HEK293 (cell line): ENCODE measurements around the gene ABCC11.

Experiments used
- CTCF ChIA-PET: fragments of 350-600 bp; formaldehyde crosslinking; extraction: SDS; loops from one replicate; lab custom pipeline; 2021; ENCODE audit warnings: antibody characterized with exemption; lab: Yijun Ruan, JAX
- POLR2A ChIA-PET: fragments of 300-600 bp; formaldehyde crosslinking; extraction: SDS; loops from one replicate; lab custom pipeline; 2020; ENCODE audit warnings: antibody characterized with exemption, inconsistent platforms; lab: Yijun Ruan, JAX
- H3K27ac ChIP-seq: fragments of 200-500 bp; sonication (Bioruptor generic); 2 replicates; pipeline ENCODE4 v1.5.1; 2014; ENCODE audit warnings: low read depth, low read length, control low read depth, inconsistent platforms; ENCODE audit errors: extremely low read depth
- H3K36me3 ChIP-seq, 2 experiments: fragments of 200-500 bp in 1 of 2; sonication (Bioruptor generic) in 1 of 2; 1 replicate in 1 of 2; 2 replicates in 1 of 2; pipeline ENCODE4 v1.5.1; 2014 to 2017; ENCODE audit warnings: inconsistent platforms in 2 of 2, low read length in 2 of 2; ENCODE audit not compliant: control insufficient read depth in 2 of 2, insufficient read depth in 1 of 2
- H3K4me1 ChIP-seq: fragments of 200-500 bp; sonication (Bioruptor generic); 2 replicates; pipeline ENCODE4 v1.5.1; 2014; ENCODE audit warnings: mild to moderate bottlenecking, low read length, inconsistent platforms; ENCODE audit not compliant: control insufficient read depth, insufficient read depth
- H3K4me3 ChIP-seq: 2 replicates; pipeline ENCODE4 v1.5.1; 2011; ENCODE audit warnings: low read depth, mild to moderate bottlenecking, control low read depth, low read length, moderate library complexity
- H3K9me3 ChIP-seq: fragments of 200-500 bp; sonication (Bioruptor generic); 2 replicates; pipeline ENCODE4 v1.5.1; 2014; ENCODE audit warnings: low read depth, low read length, inconsistent platforms; ENCODE audit not compliant: control insufficient read depth, insufficient read depth
- HOXA7 ChIP-seq: sonication (generic); formaldehyde crosslinking; IDR thresholded peaks from 2 replicates; pipeline ENCODE4 v1.8.1; 2022; ENCODE audit warnings: missing genetic modification reagents, borderline replicate concordance
- IKZF3 ChIP-seq: fragments of 450-650 bp; IDR thresholded peaks from 2 replicates; pipeline ENCODE4 v1.5.0; 2018; ENCODE audit warnings: missing biosample characterization, mild to moderate bottlenecking, missing genetic modification characterization, moderate library complexity
- KLF1 ChIP-seq: fragments of 450-650 bp; formaldehyde crosslinking; IDR thresholded peaks from 2 replicates; pipeline ENCODE4 v1.5.1; 2016; ENCODE audit warnings: missing biosample characterization, missing genetic modification characterization
- SETDB1 ChIP-seq: IDR thresholded peaks from one replicate; pipeline ENCODE4 v1.6.1; 2017; ENCODE audit warnings: mild to moderate bottlenecking, low read length, moderate library complexity, mixed read lengths; ENCODE audit not compliant: insufficient read length
- ZBTB17 ChIP-seq: fragments of 450-650 bp; formaldehyde crosslinking; IDR thresholded peaks from 2 replicates; pipeline ENCODE4 v1.5.1; 2016; ENCODE audit warnings: missing biosample characterization, missing genetic modification characterization
- ZFP69B ChIP-seq: fragments of 450-650 bp; formaldehyde crosslinking; IDR thresholded peaks from 2 replicates; pipeline ENCODE4 v1.5.1; 2016; ENCODE audit warnings: missing biosample characterization, missing genetic modification characterization
- ZIC2 ChIP-seq: fragments of 450-650 bp; formaldehyde crosslinking; IDR thresholded peaks from 2 replicates; pipeline ENCODE4 v1.5.1; 2016; ENCODE audit warnings: missing biosample characterization, missing genetic modification characterization
- ZNF146 ChIP-seq: fragments of 450-650 bp; formaldehyde crosslinking; IDR thresholded peaks from 2 replicates; pipeline ENCODE4 v1.5.1; 2016; ENCODE audit warnings: missing biosample characterization, missing genetic modification characterization
- ZNF24 ChIP-seq: fragments of 450-650 bp; formaldehyde crosslinking; IDR thresholded peaks from 2 replicates; pipeline ENCODE4 v1.5.1; 2016; ENCODE audit warnings: missing biosample characterization, missing genetic modification characterization
- ZNF248 ChIP-seq: fragments of 450-650 bp; formaldehyde crosslinking; IDR thresholded peaks from 2 replicates; pipeline ENCODE4 v1.5.1; 2017; ENCODE audit warnings: missing biosample characterization, missing genetic modification characterization
- ZNF341 ChIP-seq: fragments of 450-650 bp; formaldehyde crosslinking; IDR thresholded peaks from 2 replicates; pipeline ENCODE4; 2016; ENCODE audit warnings: low read depth, missing biosample characterization, missing genetic modification characterization
- ZNF354C ChIP-seq: fragments of 450-650 bp; formaldehyde crosslinking; IDR thresholded peaks from 2 replicates; pipeline ENCODE4 v1.5.1; 2016; ENCODE audit warnings: missing biosample characterization, missing genetic modification characterization, low read depth, borderline replicate concordance
- ZNF366 ChIP-seq: fragments of 450-650 bp; formaldehyde crosslinking; conservative IDR thresholded peaks from 2 replicates; pipeline ENCODE4 v1.5.1; 2016; ENCODE audit warnings: missing biosample characterization, missing genetic modification characterization
- ZNF404 ChIP-seq: fragments of 450-650 bp; formaldehyde crosslinking; IDR thresholded peaks from 2 replicates; pipeline ENCODE4 v1.5.1; 2017; ENCODE audit warnings: missing biosample characterization, missing genetic modification characterization
- ZNF426 ChIP-seq: fragments of 450-650 bp; formaldehyde crosslinking; IDR thresholded peaks from 2 replicates; pipeline ENCODE4 v1.5.1; 2017; ENCODE audit warnings: missing biosample characterization, missing genetic modification characterization, mild to moderate bottlenecking, inconsistent platforms, moderate library complexity
- ZNF621 ChIP-seq: fragments of 450-650 bp; formaldehyde crosslinking; IDR thresholded peaks from 2 replicates; pipeline ENCODE4 v1.5.1; 2017; ENCODE audit warnings: missing biosample characterization, missing genetic modification characterization
- ZNF626 ChIP-seq: fragments of 450-650 bp; sonication (Bioruptor Pico); formaldehyde crosslinking; IDR thresholded peaks from 2 replicates; pipeline ENCODE4 v1.5.1; 2018; ENCODE audit warnings: missing biosample characterization, missing genetic modification characterization, inconsistent platforms
- ZNF747 ChIP-seq: fragments of 450-650 bp; formaldehyde crosslinking; IDR thresholded peaks from 2 replicates; pipeline ENCODE4 v1.5.1; 2016; ENCODE audit warnings: missing biosample characterization, missing genetic modification characterization
- ZNF843 ChIP-seq: fragments of 450-650 bp; formaldehyde crosslinking; IDR thresholded peaks from 2 replicates; pipeline ENCODE4 v1.5.1; 2016; ENCODE audit warnings: missing biosample characterization, missing genetic modification characterization
- ZSCAN23 ChIP-seq: fragments of 450-650 bp; formaldehyde crosslinking; IDR thresholded peaks from 2 replicates; pipeline ENCODE4 v1.5.1; 2016; ENCODE audit warnings: missing biosample characterization, missing genetic modification characterization
- TF ChIP-seq, protein P1 (sequence below): fragments of 450-650 bp; formaldehyde crosslinking; IDR thresholded peaks from 2 replicates; pipeline ENCODE4 v1.5.1; 2017; ENCODE audit warnings: missing biosample characterization, mild to moderate bottlenecking, missing genetic modification characterization, moderate library complexity
- TF ChIP-seq, protein P2 (sequence below): fragments of 450-650 bp; formaldehyde crosslinking; IDR thresholded peaks from 2 replicates; pipeline ENCODE4 v1.5.1; 2016; ENCODE audit warnings: missing biosample characterization, missing genetic modification characterization
- TF ChIP-seq, protein P3 (sequence below): fragments of 450-650 bp; formaldehyde crosslinking; IDR thresholded peaks from 2 replicates; pipeline ENCODE4 v1.5.1; 2017; ENCODE audit warnings: missing biosample characterization, missing genetic modification characterization
- TF ChIP-seq, protein P4 (sequence below): fragments of 450-650 bp; formaldehyde crosslinking; IDR thresholded peaks from 2 replicates; pipeline ENCODE4 v1.5.1; 2017; ENCODE audit warnings: missing biosample characterization, missing genetic modification characterization
- TF ChIP-seq, protein P5 (sequence below): fragments of 450-650 bp; formaldehyde crosslinking; IDR thresholded peaks from 2 replicates; pipeline ENCODE4 v1.5.1; 2016; ENCODE audit warnings: missing biosample characterization, missing genetic modification characterization
- TF ChIP-seq, protein P6 (sequence below): fragments of 450-650 bp; formaldehyde crosslinking; IDR thresholded peaks from 2 replicates; pipeline ENCODE4 v1.5.1; 2016; ENCODE audit warnings: missing biosample characterization, missing genetic modification characterization

The ABCC11 gene

DNA sequence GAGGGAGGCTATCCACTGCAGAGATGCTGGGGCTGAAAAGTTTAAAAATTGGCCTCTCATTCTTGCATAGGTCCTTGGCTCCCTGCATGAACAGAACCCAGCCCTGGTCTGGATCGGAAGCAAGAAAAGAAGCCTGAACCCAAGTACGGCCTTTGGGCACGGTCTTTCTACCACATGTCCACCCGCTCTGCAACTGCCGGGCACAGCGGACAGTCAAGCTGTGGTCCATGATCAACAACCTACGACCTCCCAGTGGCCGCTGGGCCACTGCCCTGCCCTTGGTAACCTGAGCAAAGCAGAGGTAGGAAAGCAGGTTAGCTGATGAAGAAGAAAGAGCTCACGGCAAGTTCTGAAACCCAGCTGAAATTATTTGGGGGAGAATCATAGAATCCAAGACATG, 95.1 kb downstream of the ABCC11 start:
- Histone ChIP-seq H3K36me3 (no peaks in the 10 kb centered on the region), H3K4me3 (no peak overlapping the region), H3K4me1 (no peaks in the 10 kb centered on the region), H3K27ac (no peak overlapping the region), H3K9me3 (no peaks in the 10 kb centered on the region)
- CTCF ChIA-PET: interaction anchor here (0.6 to 1.1 kb wide), 3 partner anchors 12 to 118 kb away, joined by 4 read pairs; no protein-coding TSS in a partner anchor
- TF ChIP-seq, protein P1, sequence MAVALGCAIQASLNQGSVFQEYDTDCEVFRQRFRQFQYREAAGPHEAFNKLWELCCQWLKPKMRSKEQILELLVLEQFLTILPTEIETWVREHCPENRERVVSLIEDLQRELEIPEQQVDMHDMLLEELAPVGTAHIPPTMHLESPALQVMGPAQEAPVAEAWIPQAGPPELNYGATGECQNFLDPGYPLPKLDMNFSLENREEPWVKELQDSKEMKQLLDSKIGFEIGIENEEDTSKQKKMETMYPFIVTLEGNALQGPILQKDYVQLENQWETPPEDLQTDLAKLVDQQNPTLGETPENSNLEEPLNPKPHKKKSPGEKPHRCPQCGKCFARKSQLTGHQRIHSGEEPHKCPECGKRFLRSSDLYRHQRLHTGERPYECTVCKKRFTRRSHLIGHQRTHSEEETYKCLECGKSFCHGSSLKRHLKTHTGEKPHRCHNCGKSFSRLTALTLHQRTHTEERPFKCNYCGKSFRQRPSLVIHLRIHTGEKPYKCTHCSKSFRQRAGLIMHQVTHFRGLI (tag by site-specific recombination): no peak
- TF ChIP-seq ZNF146 (tag by site-specific recombination): no peak
- TF ChIP-seq ZNF24 (tag by site-specific recombination): no peak
- no peak for TF ChIP-seq ZBTB17 (tag by site-specific recombination)
- no peak for TF ChIP-seq ZNF843
- TF ChIP-seq ZFP69B (tag by site-specific recombination): no peak
- TF ChIP-seq, protein P2, sequence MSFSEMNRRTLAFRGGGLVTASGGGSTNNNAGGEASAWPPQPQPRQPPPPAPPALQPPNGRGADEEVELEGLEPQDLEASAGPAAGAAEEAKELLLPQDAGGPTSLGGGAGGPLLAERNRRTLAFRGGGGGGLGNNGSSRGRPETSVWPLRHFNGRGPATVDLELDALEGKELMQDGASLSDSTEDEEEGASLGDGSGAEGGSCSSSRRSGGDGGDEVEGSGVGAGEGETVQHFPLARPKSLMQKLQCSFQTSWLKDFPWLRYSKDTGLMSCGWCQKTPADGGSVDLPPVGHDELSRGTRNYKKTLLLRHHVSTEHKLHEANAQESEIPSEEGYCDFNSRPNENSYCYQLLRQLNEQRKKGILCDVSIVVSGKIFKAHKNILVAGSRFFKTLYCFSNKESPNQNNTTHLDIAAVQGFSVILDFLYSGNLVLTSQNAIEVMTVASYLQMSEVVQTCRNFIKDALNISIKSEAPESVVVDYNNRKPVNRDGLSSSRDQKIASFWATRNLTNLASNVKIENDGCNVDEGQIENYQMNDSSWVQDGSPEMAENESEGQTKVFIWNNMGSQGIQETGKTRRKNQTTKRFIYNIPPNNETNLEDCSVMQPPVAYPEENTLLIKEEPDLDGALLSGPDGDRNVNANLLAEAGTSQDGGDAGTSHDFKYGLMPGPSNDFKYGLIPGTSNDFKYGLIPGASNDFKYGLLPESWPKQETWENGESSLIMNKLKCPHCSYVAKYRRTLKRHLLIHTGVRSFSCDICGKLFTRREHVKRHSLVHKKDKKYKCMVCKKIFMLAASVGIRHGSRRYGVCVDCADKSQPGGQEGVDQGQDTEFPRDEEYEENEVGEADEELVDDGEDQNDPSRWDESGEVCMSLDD (tag by site-specific recombination): no peak
- TF ChIP-seq, protein P3, sequence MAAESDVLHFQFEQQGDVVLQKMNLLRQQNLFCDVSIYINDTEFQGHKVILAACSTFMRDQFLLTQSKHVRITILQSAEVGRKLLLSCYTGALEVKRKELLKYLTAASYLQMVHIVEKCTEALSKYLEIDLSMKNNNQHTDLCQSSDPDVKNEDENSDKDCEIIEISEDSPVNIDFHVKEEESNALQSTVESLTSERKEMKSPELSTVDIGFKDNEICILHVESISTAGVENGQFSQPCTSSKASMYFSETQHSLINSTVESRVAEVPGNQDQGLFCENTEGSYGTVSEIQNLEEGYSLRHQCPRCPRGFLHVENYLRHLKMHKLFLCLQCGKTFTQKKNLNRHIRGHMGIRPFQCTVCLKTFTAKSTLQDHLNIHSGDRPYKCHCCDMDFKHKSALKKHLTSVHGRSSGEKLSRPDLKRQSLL (tag by site-specific recombination): no peak
- TF ChIP-seq ZNF366 (tag by site-specific recombination): no peak
- no peak for TF ChIP-seq KLF1
- no peak for TF ChIP-seq SETDB1
- TF ChIP-seq, protein P4, sequence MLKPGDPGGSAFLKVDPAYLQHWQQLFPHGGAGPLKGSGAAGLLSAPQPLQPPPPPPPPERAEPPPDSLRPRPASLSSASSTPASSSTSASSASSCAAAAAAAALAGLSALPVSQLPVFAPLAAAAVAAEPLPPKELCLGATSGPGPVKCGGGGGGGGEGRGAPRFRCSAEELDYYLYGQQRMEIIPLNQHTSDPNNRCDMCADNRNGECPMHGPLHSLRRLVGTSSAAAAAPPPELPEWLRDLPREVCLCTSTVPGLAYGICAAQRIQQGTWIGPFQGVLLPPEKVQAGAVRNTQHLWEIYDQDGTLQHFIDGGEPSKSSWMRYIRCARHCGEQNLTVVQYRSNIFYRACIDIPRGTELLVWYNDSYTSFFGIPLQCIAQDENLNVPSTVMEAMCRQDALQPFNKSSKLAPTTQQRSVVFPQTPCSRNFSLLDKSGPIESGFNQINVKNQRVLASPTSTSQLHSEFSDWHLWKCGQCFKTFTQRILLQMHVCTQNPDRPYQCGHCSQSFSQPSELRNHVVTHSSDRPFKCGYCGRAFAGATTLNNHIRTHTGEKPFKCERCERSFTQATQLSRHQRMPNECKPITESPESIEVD (tag by site-specific recombination): no peak
- no peak for TF ChIP-seq ZNF404 (tag by site-specific recombination)
- POLR2A ChIA-PET: no interaction called here

DNA sequence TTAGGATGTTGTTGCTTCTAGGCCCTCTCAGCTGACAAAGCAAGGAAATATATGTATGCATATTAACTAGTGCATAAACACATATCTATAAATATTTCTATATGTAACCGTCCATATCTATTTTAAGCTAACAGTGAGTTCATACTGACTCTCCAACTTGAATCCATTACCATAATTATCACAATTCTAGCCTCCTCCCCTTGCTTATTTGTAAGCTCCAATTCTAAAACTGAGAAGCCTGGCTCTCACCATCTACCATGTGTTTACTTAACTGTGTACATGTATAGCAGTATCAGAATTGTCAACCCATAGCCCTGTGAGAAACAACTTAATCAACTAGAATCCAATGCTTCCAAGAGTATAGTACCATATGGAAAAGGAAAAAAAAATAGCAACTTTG, 96.6 kb downstream of the ABCC11 start:
- Histone ChIP-seq H3K9me3 (no peaks in the 10 kb centered on the region), H3K27ac (no peak overlapping the region), H3K36me3 (no peaks in the 10 kb centered on the region), H3K4me1 (no peaks in the 10 kb centered on the region), H3K4me3 (no peak overlapping the region)
- CTCF ChIA-PET: interaction anchor here (0.7 kb wide), 1 partner anchor 14 kb away, joined by 4 read pairs; no protein-coding TSS in a partner anchor
- POLR2A ChIA-PET: no interaction called here
- no peak for TF ChIP-seq ZNF354C (tag by site-specific recombination)
- no peak for TF ChIP-seq HOXA7 (CRISPR knock-in tag)
- TF ChIP-seq ZSCAN23 (tag by site-specific recombination): no peak
- TF ChIP-seq ZNF426 (tag by site-specific recombination): no peak
- TF ChIP-seq ZNF341 (tag by site-specific recombination): no peak
- TF ChIP-seq, protein P5, sequence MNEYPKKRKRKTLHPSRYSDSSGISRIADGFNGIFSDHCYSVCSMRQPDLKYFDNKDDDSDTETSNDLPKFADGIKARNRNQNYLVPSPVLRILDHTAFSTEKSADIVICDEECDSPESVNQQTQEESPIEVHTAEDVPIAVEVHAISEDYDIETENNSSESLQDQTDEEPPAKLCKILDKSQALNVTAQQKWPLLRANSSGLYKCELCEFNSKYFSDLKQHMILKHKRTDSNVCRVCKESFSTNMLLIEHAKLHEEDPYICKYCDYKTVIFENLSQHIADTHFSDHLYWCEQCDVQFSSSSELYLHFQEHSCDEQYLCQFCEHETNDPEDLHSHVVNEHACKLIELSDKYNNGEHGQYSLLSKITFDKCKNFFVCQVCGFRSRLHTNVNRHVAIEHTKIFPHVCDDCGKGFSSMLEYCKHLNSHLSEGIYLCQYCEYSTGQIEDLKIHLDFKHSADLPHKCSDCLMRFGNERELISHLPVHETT: no peak
- no peak for TF ChIP-seq ZNF366 (tag by site-specific recombination)
- TF ChIP-seq ZIC2 (tag by site-specific recombination): no peak
- TF ChIP-seq IKZF3 (tag by site-specific recombination): no peak
- TF ChIP-seq, protein P6, sequence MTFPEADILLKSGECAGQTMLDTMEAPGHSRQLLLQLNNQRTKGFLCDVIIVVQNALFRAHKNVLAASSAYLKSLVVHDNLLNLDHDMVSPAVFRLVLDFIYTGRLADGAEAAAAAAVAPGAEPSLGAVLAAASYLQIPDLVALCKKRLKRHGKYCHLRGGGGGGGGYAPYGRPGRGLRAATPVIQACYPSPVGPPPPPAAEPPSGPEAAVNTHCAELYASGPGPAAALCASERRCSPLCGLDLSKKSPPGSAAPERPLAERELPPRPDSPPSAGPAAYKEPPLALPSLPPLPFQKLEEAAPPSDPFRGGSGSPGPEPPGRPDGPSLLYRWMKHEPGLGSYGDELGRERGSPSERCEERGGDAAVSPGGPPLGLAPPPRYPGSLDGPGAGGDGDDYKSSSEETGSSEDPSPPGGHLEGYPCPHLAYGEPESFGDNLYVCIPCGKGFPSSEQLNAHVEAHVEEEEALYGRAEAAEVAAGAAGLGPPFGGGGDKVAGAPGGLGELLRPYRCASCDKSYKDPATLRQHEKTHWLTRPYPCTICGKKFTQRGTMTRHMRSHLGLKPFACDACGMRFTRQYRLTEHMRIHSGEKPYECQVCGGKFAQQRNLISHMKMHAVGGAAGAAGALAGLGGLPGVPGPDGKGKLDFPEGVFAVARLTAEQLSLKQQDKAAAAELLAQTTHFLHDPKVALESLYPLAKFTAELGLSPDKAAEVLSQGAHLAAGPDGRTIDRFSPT (tag by site-specific recombination): no peak
- TF ChIP-seq ZNF621 (tag by site-specific recombination): no peak
- TF ChIP-seq ZNF747 (tag by site-specific recombination): no peak
- no peak for TF ChIP-seq ZNF626
- TF ChIP-seq ZNF248 (tag by site-specific recombination): no peak
